GM23338 (cell line): ENCODE results near the gene LOXHD1. TPM values are rescaled to one million over a fixed set of nuclear protein-coding genes. Genes with fewer than 3 reads are reported as not detected.
A peak's percentile ranks its signal among the peaks of the same experiment; 100 is the strongest.

Experiments used
- ATAC-seq: fragments of 200-7000 bp; cut with Tn5 transposase; 3 replicates; pipeline ENCODE4 v1.9.1; 2020
- DNase-seq: peaks from one replicate; pipeline ENCODE4 v3.0.0-alpha.2; 2015; ENCODE audit warnings: low spot score
- H2AFZ ChIP-seq: fragments of 200-600 bp; sonication (generic); 2 replicates; pipeline ENCODE4 v1.8.0; 2016; ENCODE audit warnings: antibody characterized with exemption, mild to moderate bottlenecking, moderate library complexity
- H3F3A ChIP-seq: fragments of 200-600 bp; sonication (generic); replicated peaks from 2 replicates; pipeline ENCODE4 v1.8.0; 2017; ENCODE audit warnings: antibody characterized with exemption, mixed run types, low read depth
- H3K27ac ChIP-seq: fragments of 200-600 bp; sonication (generic); 2 replicates; pipeline ENCODE4 v1.6.1; 2016; ENCODE audit warnings: low read depth
- H3K27me3 ChIP-seq: fragments of 200-600 bp; sonication (generic); 2 replicates; pipeline ENCODE4 v1.8.0; 2016; ENCODE audit warnings: mild to moderate bottlenecking, mixed run types, moderate library complexity; ENCODE audit not compliant: insufficient read depth
- H3K36me3 ChIP-seq: fragments of 200-600 bp; sonication (generic); 2 replicates; pipeline ENCODE4 v1.8.0; 2016; ENCODE audit warnings: mild to moderate bottlenecking; ENCODE audit not compliant: insufficient read depth
- H3K4me1 ChIP-seq: fragments of 200-600 bp; sonication (generic); 2 replicates; pipeline ENCODE4 v1.8.0; 2016; ENCODE audit warnings: mild to moderate bottlenecking, moderate library complexity; ENCODE audit not compliant: insufficient read depth
- H3K4me2 ChIP-seq: fragments of 200-600 bp; sonication (generic); 2 replicates; pipeline ENCODE4 v1.7.1; 2017; ENCODE audit warnings: mixed run types
- H3K4me3 ChIP-seq: fragments of 200-600 bp; sonication (generic); 2 replicates; pipeline ENCODE4 v1.6.1; 2016; ENCODE audit warnings: mixed run types
- H3K79me2 ChIP-seq: fragments of 200-600 bp; sonication (generic); replicated peaks from 2 replicates; pipeline ENCODE4 v1.8.0; 2017; ENCODE audit warnings: mild to moderate bottlenecking; ENCODE audit not compliant: insufficient read depth
- H3K9me2 ChIP-seq: fragments of 200-600 bp; sonication (generic); 2 replicates; pipeline ENCODE4 v1.8.0; 2017; ENCODE audit not compliant: insufficient read depth
- H4K20me1 ChIP-seq: fragments of 200-600 bp; sonication (generic); replicated peaks from 2 replicates; pipeline ENCODE4 v1.8.0; 2017; ENCODE audit warnings: mild to moderate bottlenecking; ENCODE audit not compliant: insufficient read depth
- H3K27ac Mint-ChIP-seq: 2 replicates; pipeline ENCODE4 v1.8.0; 2020; ENCODE audit warnings: inconsistent platforms, mild to moderate bottlenecking, moderate library complexity, mixed read lengths
- H3K27me3 Mint-ChIP-seq: 3 replicates; pipeline ENCODE4 v1.8.0; 2022; ENCODE audit warnings: low read depth, mild to moderate bottlenecking, moderate library complexity, mixed read lengths, inconsistent platforms; ENCODE audit not compliant: insufficient read depth, poor library complexity
- H3K36me3 Mint-ChIP-seq: 3 replicates; pipeline ENCODE4 v1.8.0; 2021; ENCODE audit warnings: low read depth, mild to moderate bottlenecking, inconsistent platforms, moderate library complexity, mixed read lengths
- H3K4me1 Mint-ChIP-seq: 3 replicates; pipeline ENCODE4 v1.8.0; 2020; ENCODE audit warnings: mild to moderate bottlenecking, inconsistent platforms, mixed read lengths
- H3K4me3 Mint-ChIP-seq: 3 replicates; pipeline ENCODE4 v1.8.0; 2021; ENCODE audit warnings: moderate library complexity, mild to moderate bottlenecking, inconsistent platforms, mixed read lengths
- H3K9me3 Mint-ChIP-seq: 3 replicates; pipeline ENCODE4 v1.8.0; 2020; ENCODE audit warnings: moderate library complexity, mild to moderate bottlenecking, inconsistent platforms, mixed read lengths
- CREB1 ChIP-seq: fragments of 250-450 bp; sonication (Bioruptor Pico); IDR thresholded peaks from 2 replicates; pipeline ENCODE4 v1.5.0; 2020; ENCODE audit warnings: low read depth, mild to moderate bottlenecking, moderate library complexity
- CTCF ChIP-seq, 2 experiments: fragments of 200-600 bp in 1 of 2; sonication (generic) in 1 of 2; conservative IDR thresholded peaks; 2 replicates each; pipeline versions ENCODE4 v1.5.1 to v1.6.1; 2016 to 2017; ENCODE audit warnings: antibody characterized with exemption in 2 of 2, low read depth in 2 of 2, mild to moderate bottlenecking in 2 of 2, moderate library complexity in 1 of 2
- JUNB ChIP-seq: IDR thresholded peaks from one replicate; pipeline ENCODE4 v1.6.1; 2016; ENCODE audit warnings: antibody characterized with exemption; ENCODE audit not compliant: unreplicated experiment
- REST ChIP-seq: IDR thresholded peaks from one replicate; pipeline ENCODE4 v1.6.1; 2018; ENCODE audit warnings: antibody characterized with exemption; ENCODE audit not compliant: unreplicated experiment
- ZNF114 ChIP-seq: fragments of 250-450 bp; sonication (Bioruptor Pico); IDR thresholded peaks from 2 replicates; pipeline ENCODE4 v1.5.0; 2020; ENCODE audit warnings: mild to moderate bottlenecking, moderate library complexity
- ZNF331 ChIP-seq: fragments of 250-450 bp; sonication (Bioruptor Pico); IDR thresholded peaks from 2 replicates; pipeline ENCODE4 v1.5.0; 2020; ENCODE audit warnings: low read depth, mild to moderate bottlenecking, moderate library complexity
- polyA plus RNA-seq: library from polyadenylated mRNA; unstranded; fragments of >200 nt; fragmentation: Nextera tagmentation; extraction: Ambion mirVana; gene quantifications from 2 replicates; pipeline ENCODE4 v1.2.1, GENCODE V29; 2016
- total RNA-seq: library from RNA; depleted of rRNA; stranded (reverse); fragments of >200 nt; shearing (Covaris generic); gene quantifications from 2 replicates; pipeline ENCODE4 v1.2.3, GENCODE V29; 2014

The LOXHD1 gene
- total and polyA plus RNA-seq, 2 experiments from 2014 or later: 0.17 TPM; not detected in 1

- no peak overlapping the region for H3K27ac ChIP-seq
- H3K79me2 ChIP-seq: no peaks in the 10 kb centered on the region
- TF ChIP-seq CREB1 (CRISPR knock-in tag): no peak
- peak in 1 of 2 experiments; percentile 33; a peak in 2 of 4 replicates for TF ChIP-seq CTCF (conservative IDR thresholded peaks at IDR 0.05; ENCODE audit: low read depth in 2 of 2)
- no peak for TF ChIP-seq ZNF114
- TF ChIP-seq JUNB: no peak
- TF ChIP-seq REST: no peak
- no peaks in the 10 kb centered on the region; the same call in 1 of the 2 replicates for H4K20me1 ChIP-seq
- Mint-ChIP-seq H3K4me1 (no peaks in the 10 kb centered on the region; the same call in 2 of the 3 replicates), H3K9me3 (no peaks in the 10 kb centered on the region), H3K4me3 (no peak overlapping the region), H3K27ac (no peak overlapping the region), H3K27me3 (no peaks in the 10 kb centered on the region), H3K36me3 (no peaks in the 10 kb centered on the region)
- no peaks in the 10 kb centered on the region for H3K4me1 ChIP-seq
- ATAC-seq (no peak), DNase-seq (no peak)
- H2AFZ ChIP-seq: no peak overlapping the region
- peaks cover 9% of the 10 kb centered on the region; the same call in 1 of the 2 replicates for H3K9me2 ChIP-seq
- no peak overlapping the region for H3K4me3 ChIP-seq
- no peaks in the 10 kb centered on the region for H3K36me3 ChIP-seq
- H3F3A ChIP-seq: no peaks in the 10 kb centered on the region
- no peak overlapping the region for H3K4me2 ChIP-seq
- no peaks in the 10 kb centered on the region for H3K27me3 ChIP-seq
Observed at GRCh38 chr18:46506974-46507586, 149.9 kb downstream of the LOXHD1 start.

- no peak overlapping the region for H3K27ac Mint-ChIP-seq
- H3K36me3 ChIP-seq: no peaks in the 10 kb centered on the region
- DNase-seq (peak; percentile 69), ATAC-seq (peak; percentile 94)
- H2AFZ ChIP-seq: no peak overlapping the region
- H3K9me3 Mint-ChIP-seq: no peaks in the 10 kb centered on the region
- H4K20me1 ChIP-seq: no peaks in the 10 kb centered on the region; the same call in 1 of the 2 replicates
- TF ChIP-seq ZNF331 (no peak), REST (peak; percentile 85)
- H3F3A ChIP-seq: no peaks in the 10 kb centered on the region
- no peak overlapping the region for H3K4me3 Mint-ChIP-seq
- H3K4me2 ChIP-seq: no peak overlapping the region
- H3K4me1 Mint-ChIP-seq: peaks cover 2% of the 10 kb centered on the region; the same call in 2 of the 3 replicates
- H3K27me3 Mint-ChIP-seq: no peaks in the 10 kb centered on the region
- no peak overlapping the region for H3K4me3 ChIP-seq
- H3K27ac ChIP-seq: no peak overlapping the region
- no peaks in the 10 kb centered on the region for H3K4me1 ChIP-seq
- H3K27me3 ChIP-seq: no peaks in the 10 kb centered on the region
- no peaks in the 10 kb centered on the region for H3K36me3 Mint-ChIP-seq
- H3K9me2 ChIP-seq: peaks cover under 1% of the 10 kb centered on the region; the same call in 1 of the 2 replicates
- no peaks in the 10 kb centered on the region for H3K79me2 ChIP-seq
Observed at GRCh38 chr18:46502444-46502843, 154.6 kb downstream of the LOXHD1 start.
